ENCODE data around the gene RHOD. TPM values are rescaled to one million over a fixed set of nuclear protein-coding genes. Genes with fewer than 3 reads are reported as not detected.

Gene RHOD
- total and polyA plus RNA-seq, 2 donors (not counting 3 experiments of a cell fraction or from before 2014, with no cell fraction given), result 10.6 to 17.9 TPM

DNA sequence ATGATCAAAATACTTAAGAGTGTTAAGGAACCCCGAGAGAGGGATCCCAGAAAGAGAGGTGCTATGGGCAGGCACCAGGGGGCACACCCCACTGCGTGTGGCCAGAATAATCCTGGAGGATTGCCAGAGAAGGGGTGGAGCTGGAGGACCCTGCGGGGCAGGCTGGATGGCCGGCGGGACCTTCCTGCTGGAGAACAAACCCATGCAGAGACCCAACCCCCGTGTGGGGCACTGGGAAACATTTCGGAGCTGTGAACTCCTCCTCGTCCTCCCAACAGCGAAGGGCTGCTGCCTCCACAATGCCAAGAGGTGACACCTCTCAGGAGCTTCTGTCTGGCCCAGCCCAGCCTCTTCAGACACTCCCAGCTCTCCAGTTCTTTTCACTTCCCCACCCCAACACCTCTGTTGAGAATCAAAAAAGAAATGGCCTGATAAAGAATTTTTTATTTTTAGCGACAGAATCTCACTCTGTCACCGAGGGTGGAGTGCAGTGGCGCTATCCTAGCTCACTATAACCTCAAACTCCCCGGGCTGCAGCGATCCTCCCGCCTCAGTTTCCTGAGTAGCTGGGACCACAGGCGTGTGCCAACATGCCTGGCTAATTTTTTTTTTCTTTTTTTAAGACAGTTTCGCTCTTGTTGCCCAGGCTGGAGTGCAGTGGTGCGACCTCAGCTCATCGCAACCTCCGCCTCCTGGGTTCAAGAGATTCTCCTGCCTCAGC is 25.6 kb downstream of the RHOD start:
- no TSS peak for BruUV-seq (replicated peaks)
- peak; percentile 30 for DNase-seq (ENCODE audit: low read depth, low spot score)
- ChIA-PET POLR2A (no interaction called here), CTCF (interaction anchor here (0.7 to 4.7 kb wide), 21 partner anchors 9 to 300 kb away, joined by 3 to 36 read pairs (median 5); no protein-coding TSS in a partner anchor)
- no peaks in the 10 kb centered on the region for H3K4me1 ChIP-seq (ENCODE audit: control insufficient read depth, extremely low read depth, insufficient read depth, low read length)
- no peak overlapping the region for H3K9ac ChIP-seq (replicated peaks; ENCODE audit: extremely low read depth, insufficient read depth, low read length)
- no peaks in the 10 kb centered on the region for H3K9me3 ChIP-seq (replicated peaks; ENCODE audit: control insufficient read depth, insufficient read depth, low read length)
- H3K27me3 ChIP-seq (ENCODE audit: control insufficient read depth in 2 of 2, insufficient read depth in 2 of 2, low read length in 2 of 2), result no peaks in the 10 kb centered on the region
- H3K4me2 ChIP-seq (ENCODE audit: insufficient read depth, low read length), result peak overlapping the region; percentile 27
- dilution Hi-C loops (cut with MboI; ENCODE audit: extremely low pct_ligation_motif_present, low sequenced_read_pairs), result no loop called here
- no peak overlapping the region for H3K27ac ChIP-seq (ENCODE audit: insufficient read depth, low read depth, low read length)
- intact Hi-C loops (cut with micrococcal nuclease), result loop anchor here (1.0 kb wide), 1 partner anchor 180 kb away; no protein-coding TSS in a partner anchor
- H3K9me1 ChIP-seq (replicated peaks; ENCODE audit: control insufficient read depth, extremely low read depth, insufficient read depth, low read length), result no peaks in the 10 kb centered on the region
- H3K4me3 ChIP-seq (replicated peaks in 1 of 3; ENCODE audit: insufficient read depth in 1 of 3, low read depth in 1 of 3, low read length in 3 of 3), result no peak overlapping the region
- H3K79me2 ChIP-seq (ENCODE audit: control insufficient read depth, insufficient read depth, low read length), result no peaks in the 10 kb centered on the region
- H2AFZ ChIP-seq (ENCODE audit: low read depth, low read length), result peak overlapping the region; percentile 76
- H4K20me1 ChIP-seq (replicated peaks; ENCODE audit: control insufficient read depth, extremely low read depth, insufficient read depth, low read length), result no peaks in the 10 kb centered on the region
- FAIRE-seq, result peak; percentile 21
- TF ChIP-seq, protein P1, sequence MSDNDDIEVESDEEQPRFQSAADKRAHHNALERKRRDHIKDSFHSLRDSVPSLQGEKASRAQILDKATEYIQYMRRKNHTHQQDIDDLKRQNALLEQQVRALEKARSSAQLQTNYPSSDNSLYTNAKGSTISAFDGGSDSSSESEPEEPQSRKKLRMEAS (IDR thresholded peaks at IDR 0.05; ENCODE audit: insufficient read depth, insufficient read length), result no peak
- TF ChIP-seq, protein P2, sequence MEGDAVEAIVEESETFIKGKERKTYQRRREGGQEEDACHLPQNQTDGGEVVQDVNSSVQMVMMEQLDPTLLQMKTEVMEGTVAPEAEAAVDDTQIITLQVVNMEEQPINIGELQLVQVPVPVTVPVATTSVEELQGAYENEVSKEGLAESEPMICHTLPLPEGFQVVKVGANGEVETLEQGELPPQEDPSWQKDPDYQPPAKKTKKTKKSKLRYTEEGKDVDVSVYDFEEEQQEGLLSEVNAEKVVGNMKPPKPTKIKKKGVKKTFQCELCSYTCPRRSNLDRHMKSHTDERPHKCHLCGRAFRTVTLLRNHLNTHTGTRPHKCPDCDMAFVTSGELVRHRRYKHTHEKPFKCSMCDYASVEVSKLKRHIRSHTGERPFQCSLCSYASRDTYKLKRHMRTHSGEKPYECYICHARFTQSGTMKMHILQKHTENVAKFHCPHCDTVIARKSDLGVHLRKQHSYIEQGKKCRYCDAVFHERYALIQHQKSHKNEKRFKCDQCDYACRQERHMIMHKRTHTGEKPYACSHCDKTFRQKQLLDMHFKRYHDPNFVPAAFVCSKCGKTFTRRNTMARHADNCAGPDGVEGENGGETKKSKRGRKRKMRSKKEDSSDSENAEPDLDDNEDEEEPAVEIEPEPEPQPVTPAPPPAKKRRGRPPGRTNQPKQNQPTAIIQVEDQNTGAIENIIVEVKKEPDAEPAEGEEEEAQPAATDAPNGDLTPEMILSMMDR (IDR thresholded peaks at IDR 0.05; ENCODE audit: extremely low read depth in 1 of 2, insufficient read depth in 1 of 2, low read depth in 1 of 2, low read length in 2 of 2), result peak in 1 of 2 donors; percentile 18
- H3K36me3 ChIP-seq (ENCODE audit: control insufficient read depth in 2 of 2, extremely low read depth in 1 of 2, insufficient read depth in 2 of 2, low read length in 2 of 2), result no peaks in the 10 kb centered on the region

DNA sequence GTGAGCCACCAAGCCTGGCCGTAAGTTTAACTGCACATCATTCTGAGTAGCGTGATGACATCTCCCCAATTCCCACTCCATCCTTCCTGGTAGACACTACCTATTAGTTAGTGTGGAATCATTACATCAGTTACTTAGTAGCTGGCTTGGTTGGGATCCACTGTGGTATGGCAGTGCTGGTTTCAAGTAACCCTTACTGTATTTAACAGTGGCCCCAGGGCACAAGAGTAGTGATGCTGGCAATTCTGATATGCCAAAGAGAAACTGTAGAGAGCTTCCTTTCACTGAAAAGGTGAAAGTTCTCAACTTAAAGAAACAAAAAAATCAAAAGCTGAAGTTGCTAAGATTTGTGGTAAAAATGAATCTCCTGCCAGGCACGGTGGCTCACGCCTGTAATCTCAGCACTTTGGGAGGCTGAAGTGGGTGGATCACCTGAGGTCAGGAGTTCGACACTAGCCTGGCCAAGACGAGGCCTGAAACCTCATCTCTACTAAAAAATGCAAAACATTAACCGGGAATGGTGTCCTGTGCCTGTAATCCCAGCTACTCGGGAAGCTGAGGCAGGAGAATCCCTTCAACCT is 27.2 kb downstream of the RHOD start:
- Histone ChIP-seq H3K9ac (replicated peaks; ENCODE audit: extremely low read depth, insufficient read depth, low read length) (no peak overlapping the region), H3K4me1 (ENCODE audit: control insufficient read depth, extremely low read depth, insufficient read depth, low read length) (no peaks in the 10 kb centered on the region), H3K79me2 (ENCODE audit: control insufficient read depth, insufficient read depth, low read length) (no peaks in the 10 kb centered on the region), H2AFZ (ENCODE audit: low read depth, low read length) (no peak overlapping the region), H3K27ac (ENCODE audit: insufficient read depth, low read depth, low read length) (no peak overlapping the region), H3K9me3 (replicated peaks; ENCODE audit: control insufficient read depth, insufficient read depth, low read length) (no peaks in the 10 kb centered on the region), H3K9me1 (replicated peaks; ENCODE audit: control insufficient read depth, extremely low read depth, insufficient read depth, low read length) (no peaks in the 10 kb centered on the region), H3K4me2 (ENCODE audit: insufficient read depth, low read length) (no peak overlapping the region), H4K20me1 (replicated peaks; ENCODE audit: control insufficient read depth, extremely low read depth, insufficient read depth, low read length) (no peaks in the 10 kb centered on the region), H3K27me3 (ENCODE audit: control insufficient read depth in 2 of 2, insufficient read depth in 2 of 2, low read length in 2 of 2) (no peaks in the 10 kb centered on the region), H3K36me3 (ENCODE audit: control insufficient read depth in 2 of 2, extremely low read depth in 1 of 2, insufficient read depth in 2 of 2, low read length in 2 of 2) (no peaks in the 10 kb centered on the region), H3K4me3 (replicated peaks in 1 of 3; ENCODE audit: insufficient read depth in 1 of 3, low read depth in 1 of 3, low read length in 3 of 3) (no peak overlapping the region)
- intact Hi-C loops (cut with micrococcal nuclease) (no loop called here), dilution Hi-C loops (cut with MboI; ENCODE audit: extremely low pct_ligation_motif_present, low sequenced_read_pairs) (no loop called here)
- FAIRE-seq, result no peak
- POLR2A ChIA-PET, result no interaction called here
- TF ChIP-seq, protein P2 (IDR thresholded peaks at IDR 0.05; ENCODE audit: extremely low read depth in 1 of 2, insufficient read depth in 1 of 2, low read depth in 1 of 2, low read length in 2 of 2), result no peak
- TF ChIP-seq EZH2 (IDR thresholded peaks at IDR 0.05; ENCODE audit: borderline replicate concordance, low read depth, low read length, severe bottlenecking) (no peak), POLR2AphosphoS5 (IDR thresholded peaks at IDR 0.05; ENCODE audit: insufficient read depth, low read depth, low read length) (no peak), JUN (IDR thresholded peaks at IDR 0.05; ENCODE audit: borderline replicate concordance, insufficient read depth, insufficient read length, low read depth) (no peak), FOS (IDR thresholded peaks at IDR 0.05; ENCODE audit: borderline replicate concordance, insufficient read depth, low read length) (no peak), MYC (IDR thresholded peaks at IDR 0.05; ENCODE audit: low read depth, low read length) (no peak), GATA2 (IDR thresholded peaks at IDR 0.05; ENCODE audit: insufficient read depth, insufficient read length, low read depth, low read length) (no peak), POLR2A (IDR thresholded peaks at IDR 0.05; ENCODE audit: low read depth, low read length) (no peak)
- TF ChIP-seq, protein P1 (IDR thresholded peaks at IDR 0.05; ENCODE audit: insufficient read depth, insufficient read length), result no peak
- no TSS peak for BruUV-seq (replicated peaks)
- CTCF ChIA-PET, result interaction anchor here (0.6 to 4.7 kb wide), 7 partner anchors 10 to 298 kb away, joined by 3 to 31 read pairs (median 4); partner anchors contain the start of gene KDM2A
- no peak for DNase-seq (ENCODE audit: low read depth, low spot score)
